ENCODE measurements around the gene PITPNC1.

The PITPNC1 gene

DNA sequence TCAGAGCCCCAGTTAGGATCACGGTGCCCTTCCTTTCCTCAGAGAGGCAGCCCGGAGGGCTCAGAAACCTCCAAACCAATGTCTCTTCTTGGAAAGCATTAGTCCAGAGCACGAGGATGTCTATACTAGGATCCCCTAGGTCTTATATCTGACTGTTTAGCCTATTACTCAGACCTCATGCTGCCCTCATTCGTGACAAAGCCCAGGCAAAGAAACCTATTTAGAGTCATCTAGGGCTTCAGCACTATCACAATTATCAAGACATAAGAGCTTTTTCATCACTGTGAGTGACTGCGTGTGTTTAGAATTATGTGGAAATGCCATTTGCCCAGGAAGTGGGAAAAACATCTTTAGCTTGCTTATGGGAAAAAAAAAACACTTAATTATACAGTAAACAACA lies 180.8 kb downstream of the PITPNC1 start:
- in situ Hi-C loops (cut with HindIII; ENCODE audit: low pct_unique_long_range_greater_than_20kb, low sequenced_read_pairs) = no loop called here
- DNase-seq (ENCODE audit: low read depth in 1 of 2, low spot score in 1 of 2) = no peak
- no peak for TF ChIP-seq JUND (IDR thresholded peaks at IDR 0.05; ENCODE audit: low read depth)

DNA sequence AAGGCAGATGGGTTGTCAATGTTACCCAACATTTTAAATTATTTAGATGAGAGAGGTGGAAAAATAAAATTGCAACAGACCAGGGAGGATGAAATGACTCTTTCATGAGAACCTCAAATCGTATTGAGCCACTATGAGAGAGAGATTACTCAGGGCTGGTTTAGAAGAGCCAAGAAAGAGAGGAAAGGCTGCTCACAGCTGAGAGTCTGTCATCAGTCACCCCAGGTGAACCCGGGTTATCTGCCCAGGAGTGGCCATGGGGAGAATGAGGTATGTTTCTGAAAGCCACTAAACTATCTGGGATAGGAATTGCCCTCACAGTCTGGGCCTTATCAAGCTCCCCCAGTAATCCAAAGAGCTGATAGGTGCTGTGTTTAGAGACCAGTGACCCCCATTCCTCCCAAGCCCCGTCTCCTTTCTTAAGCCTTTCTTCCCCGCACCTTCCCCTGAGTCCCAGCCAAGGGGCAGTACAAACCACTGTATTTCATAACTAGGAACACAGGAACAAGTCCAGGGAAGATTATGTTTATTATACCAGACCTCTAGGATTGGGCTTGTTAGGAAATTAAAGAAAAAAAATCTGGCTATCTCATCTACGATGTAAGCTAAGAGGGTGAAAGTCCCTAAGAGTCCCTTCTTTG lies 181.8 kb downstream of the PITPNC1 start:
- no peak for TF ChIP-seq JUND (IDR thresholded peaks at IDR 0.05; ENCODE audit: low read depth)
- in situ Hi-C loops (cut with HindIII; ENCODE audit: low pct_unique_long_range_greater_than_20kb, low sequenced_read_pairs) = no loop called here
- no peak for DNase-seq (ENCODE audit: low read depth in 1 of 2, low spot score in 1 of 2)

DNA sequence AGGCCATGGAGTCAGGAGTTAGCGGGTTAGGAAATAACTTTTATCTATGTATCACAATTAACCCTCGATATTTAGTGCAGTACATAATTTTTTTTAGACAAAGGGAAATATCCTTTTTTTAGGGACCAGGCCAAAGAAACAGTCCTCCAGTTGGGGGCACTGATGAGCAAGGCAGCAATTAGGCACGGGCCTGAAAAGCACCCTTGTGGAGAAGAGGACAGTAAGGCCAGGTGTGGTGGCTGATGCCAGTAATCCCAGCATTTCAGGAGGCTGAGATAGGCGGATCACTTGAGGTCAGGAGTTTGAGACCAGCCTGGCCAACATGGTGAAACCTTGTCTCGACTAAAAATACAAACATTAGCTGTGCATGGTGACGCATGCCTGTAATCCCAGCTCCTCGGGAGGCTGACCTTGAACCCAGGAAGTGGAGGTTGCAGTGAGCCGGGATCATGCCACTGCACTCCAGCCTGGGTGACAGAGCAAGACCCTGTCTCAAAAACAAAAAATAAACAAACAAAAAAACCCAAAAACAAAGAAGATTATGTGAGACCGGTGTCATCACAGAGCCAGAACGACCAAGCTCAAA lies 182.4 kb downstream of the PITPNC1 start:
- TF ChIP-seq JUND (IDR thresholded peaks at IDR 0.05; ENCODE audit: low read depth) = no peak
- in situ Hi-C loops (cut with HindIII; ENCODE audit: low pct_unique_long_range_greater_than_20kb, low sequenced_read_pairs) = no loop called here
- DNase-seq (ENCODE audit: low read depth in 1 of 2, low spot score in 1 of 2) = no peak

DNA sequence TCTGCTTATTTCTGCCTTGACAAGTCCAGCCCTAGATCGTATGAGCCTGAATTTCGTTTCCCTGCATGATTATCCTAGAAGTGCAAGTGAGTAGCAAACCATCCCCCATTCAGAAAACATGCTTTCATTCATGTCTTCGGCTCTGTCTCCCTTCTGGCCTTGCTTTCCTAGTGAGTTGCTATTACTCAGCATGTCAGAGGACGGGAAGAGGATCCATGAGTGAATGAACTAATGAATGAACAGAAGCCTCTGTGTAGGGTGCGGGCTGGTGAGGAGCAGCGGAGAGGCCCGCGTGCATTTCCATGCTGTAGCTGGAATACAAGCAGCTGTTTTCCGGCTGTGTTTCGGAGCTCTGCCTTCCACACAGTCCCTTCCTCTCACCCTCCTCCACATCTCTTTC lies 184.9 kb downstream of the PITPNC1 start:
- no peak for DNase-seq (ENCODE audit: low read depth in 1 of 2, low spot score in 1 of 2)
- in situ Hi-C loops (cut with HindIII; ENCODE audit: low pct_unique_long_range_greater_than_20kb, low sequenced_read_pairs) = no loop called here

DNA sequence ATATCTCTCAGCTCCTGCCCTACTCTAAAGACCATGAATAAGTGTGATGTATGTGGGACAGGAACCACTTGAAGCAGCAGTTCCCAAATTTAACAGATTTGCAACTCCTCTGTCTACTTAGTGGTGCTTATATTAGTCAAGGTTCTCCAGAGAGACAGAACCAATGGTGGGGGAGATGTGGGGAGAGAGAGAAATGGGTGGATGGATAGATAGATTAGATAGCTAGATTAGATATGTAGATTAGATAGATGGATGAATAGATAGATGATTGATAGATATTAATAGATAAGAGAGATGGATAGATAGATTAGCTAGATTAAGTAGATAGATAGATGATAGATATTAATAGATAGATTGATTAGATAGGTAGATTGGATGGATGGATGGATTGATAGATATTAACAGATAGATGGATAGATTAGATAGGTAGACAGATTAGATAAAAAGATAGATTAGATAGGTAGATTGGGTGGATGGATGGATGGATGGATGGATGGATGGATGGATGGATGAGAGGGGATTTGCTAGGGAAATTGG lies 186.7 kb downstream of the PITPNC1 start:
- no peak for DNase-seq (ENCODE audit: low read depth in 1 of 2, low spot score in 1 of 2)
- in situ Hi-C loops (cut with HindIII; ENCODE audit: low pct_unique_long_range_greater_than_20kb, low sequenced_read_pairs) = no loop called here
- TF ChIP-seq JUND (IDR thresholded peaks at IDR 0.05; ENCODE audit: low read depth) = no peak

More for the DNA sequence above, 184.9 kb downstream of the PITPNC1 start:
- TF ChIP-seq JUND (IDR thresholded peaks at IDR 0.05; ENCODE audit: low read depth) = no peak

DNA sequence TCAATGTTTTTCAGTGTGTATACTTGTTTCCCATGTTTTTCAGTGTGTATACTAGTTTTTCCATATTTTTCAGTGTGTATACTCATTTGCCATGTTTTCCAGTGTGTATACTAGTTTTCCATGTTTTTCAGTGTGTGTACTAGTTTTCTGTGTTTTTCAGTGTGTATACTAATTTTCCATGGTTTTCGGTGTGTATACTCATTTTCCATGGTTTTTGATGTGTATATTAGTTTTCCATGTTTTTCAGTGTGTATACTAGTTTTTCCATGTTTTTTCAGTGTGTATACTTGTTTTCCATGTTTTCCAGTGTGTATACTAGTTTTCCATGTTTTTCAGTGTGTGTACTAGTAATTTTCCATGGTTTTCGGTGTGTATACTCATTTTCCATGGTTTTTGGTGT lies 188.0 kb downstream of the PITPNC1 start:
- TF ChIP-seq JUND (IDR thresholded peaks at IDR 0.05; ENCODE audit: low read depth) = no peak
- in situ Hi-C loops (cut with HindIII; ENCODE audit: low pct_unique_long_range_greater_than_20kb, low sequenced_read_pairs) = no loop called here

DNA sequence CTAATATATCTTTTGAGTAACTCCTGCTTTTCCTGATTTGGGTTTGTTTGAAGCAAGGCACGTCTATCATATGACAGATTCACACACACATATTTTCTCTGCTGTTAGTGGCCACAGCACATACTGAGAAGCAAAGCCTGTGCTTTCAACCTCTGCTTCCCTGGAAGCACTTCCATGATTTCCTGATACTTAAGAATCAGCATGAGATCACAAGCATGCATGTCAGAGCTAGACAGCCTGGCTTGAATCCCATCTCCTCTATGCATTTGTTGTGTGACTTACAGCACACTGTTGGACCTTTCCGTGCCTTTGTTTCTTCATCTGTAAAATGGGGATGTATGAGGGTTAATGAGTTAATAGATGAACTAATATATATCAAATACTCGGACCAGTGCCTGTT lies 189.6 kb downstream of the PITPNC1 start:
- TF ChIP-seq JUND (IDR thresholded peaks at IDR 0.05; ENCODE audit: low read depth) = no peak
- in situ Hi-C loops (cut with HindIII; ENCODE audit: low pct_unique_long_range_greater_than_20kb, low sequenced_read_pairs) = no loop called here
- no peak for DNase-seq (ENCODE audit: low read depth in 1 of 2, low spot score in 1 of 2)

More for the DNA sequence above, 188.0 kb downstream of the PITPNC1 start:
- DNase-seq (ENCODE audit: low read depth in 1 of 2, low spot score in 1 of 2) = no peak

DNA sequence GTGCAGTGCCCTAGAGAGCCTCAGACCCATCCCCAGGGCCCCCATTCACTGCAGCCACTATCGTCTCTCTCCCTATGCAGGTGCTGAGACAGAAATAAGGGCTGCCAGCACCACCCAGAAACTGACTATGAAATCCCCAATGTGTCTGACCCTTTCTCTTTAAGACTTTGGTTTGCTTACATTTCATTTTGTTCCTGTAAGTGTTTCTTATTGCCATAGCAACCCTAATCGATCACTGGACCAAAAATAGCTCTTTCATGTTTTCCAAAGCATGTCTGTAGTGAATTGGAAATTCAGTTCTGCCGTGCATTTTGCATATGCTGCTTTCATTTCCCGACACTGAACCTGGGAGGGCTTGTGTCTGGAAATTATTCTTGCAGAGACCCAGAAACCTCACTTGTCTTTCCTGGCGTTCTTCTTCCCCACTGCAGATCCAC lies 192.0 kb downstream of the PITPNC1 start:
- no peak for DNase-seq (ENCODE audit: low read depth in 1 of 2, low spot score in 1 of 2)
- in situ Hi-C loops (cut with HindIII; ENCODE audit: low pct_unique_long_range_greater_than_20kb, low sequenced_read_pairs) = no loop called here
- TF ChIP-seq JUND (IDR thresholded peaks at IDR 0.05; ENCODE audit: low read depth) = no peak

DNA sequence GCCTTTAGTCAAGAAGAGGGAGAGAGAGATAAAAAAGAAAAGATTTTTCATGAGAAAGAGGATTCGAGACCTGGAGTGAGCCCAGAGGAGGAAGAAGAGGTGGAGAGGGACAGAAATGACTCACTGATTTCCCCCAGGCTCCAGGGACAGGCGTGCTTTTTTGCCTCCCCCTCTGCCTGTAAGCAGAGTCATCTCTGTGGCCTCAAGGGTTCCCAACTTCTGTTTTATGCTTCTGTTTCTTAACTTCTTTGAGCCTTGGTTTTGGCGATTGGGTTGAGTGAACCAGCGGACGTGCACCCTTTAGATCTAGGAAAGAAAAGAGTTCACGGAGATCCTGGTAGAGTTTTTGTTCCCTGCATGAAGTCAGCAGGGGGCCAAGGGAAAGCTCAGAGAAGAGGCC lies 192.8 kb downstream of the PITPNC1 start:
- in situ Hi-C loops (cut with HindIII; ENCODE audit: low pct_unique_long_range_greater_than_20kb, low sequenced_read_pairs) = no loop called here
- no peak for DNase-seq (ENCODE audit: low read depth in 1 of 2, low spot score in 1 of 2)
- TF ChIP-seq JUND (IDR thresholded peaks at IDR 0.05; ENCODE audit: low read depth) = no peak

DNA sequence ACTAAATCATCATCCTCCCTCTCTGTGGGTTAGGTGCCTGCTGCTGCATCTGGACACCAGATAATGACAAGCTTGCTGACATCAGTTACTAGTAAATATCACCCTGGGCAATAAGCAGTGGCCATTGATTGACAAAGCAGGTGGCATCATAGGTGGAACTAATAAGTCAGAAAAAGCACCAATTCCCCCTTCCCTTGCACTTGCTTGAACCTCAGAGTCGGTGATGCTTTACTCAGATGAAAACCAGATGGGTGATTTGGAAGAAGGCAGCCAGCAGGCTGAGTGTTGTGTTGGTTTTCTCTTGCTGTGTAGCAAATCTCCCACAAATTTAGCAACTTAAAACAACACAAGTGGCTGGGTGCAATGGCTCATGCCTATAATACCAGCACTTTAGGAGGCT lies 193.7 kb downstream of the PITPNC1 start:
- TF ChIP-seq JUND (IDR thresholded peaks at IDR 0.05; ENCODE audit: low read depth) = no peak
- DNase-seq (ENCODE audit: low read depth in 1 of 2, low spot score in 1 of 2) = no peak
- in situ Hi-C loops (cut with HindIII; ENCODE audit: low pct_unique_long_range_greater_than_20kb, low sequenced_read_pairs) = no loop called here

DNA sequence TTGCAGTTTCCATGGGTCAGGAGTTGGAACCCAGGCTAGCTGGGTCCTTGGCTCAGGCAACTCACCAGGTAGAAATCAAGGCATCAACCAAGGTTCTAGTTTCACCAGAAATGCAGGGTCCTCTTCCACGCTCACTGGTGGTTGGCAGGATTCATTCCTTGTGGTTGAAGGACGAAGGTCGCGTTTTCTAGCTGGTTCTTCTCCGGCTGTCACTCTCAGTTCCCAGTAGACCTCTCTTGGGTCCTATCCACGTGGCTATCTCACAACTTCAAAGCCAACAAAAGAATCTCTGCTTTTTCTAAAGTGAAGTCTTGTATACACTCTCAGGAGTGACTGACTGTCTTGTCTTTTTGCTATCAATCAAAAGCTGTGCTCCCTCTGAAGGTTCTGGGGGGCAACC lies 194.4 kb downstream of the PITPNC1 start:
- TF ChIP-seq JUND (IDR thresholded peaks at IDR 0.05; ENCODE audit: low read depth) = no peak
- no peak for DNase-seq (ENCODE audit: low read depth in 1 of 2, low spot score in 1 of 2)
- in situ Hi-C loops (cut with HindIII; ENCODE audit: low pct_unique_long_range_greater_than_20kb, low sequenced_read_pairs) = no loop called here

DNA sequence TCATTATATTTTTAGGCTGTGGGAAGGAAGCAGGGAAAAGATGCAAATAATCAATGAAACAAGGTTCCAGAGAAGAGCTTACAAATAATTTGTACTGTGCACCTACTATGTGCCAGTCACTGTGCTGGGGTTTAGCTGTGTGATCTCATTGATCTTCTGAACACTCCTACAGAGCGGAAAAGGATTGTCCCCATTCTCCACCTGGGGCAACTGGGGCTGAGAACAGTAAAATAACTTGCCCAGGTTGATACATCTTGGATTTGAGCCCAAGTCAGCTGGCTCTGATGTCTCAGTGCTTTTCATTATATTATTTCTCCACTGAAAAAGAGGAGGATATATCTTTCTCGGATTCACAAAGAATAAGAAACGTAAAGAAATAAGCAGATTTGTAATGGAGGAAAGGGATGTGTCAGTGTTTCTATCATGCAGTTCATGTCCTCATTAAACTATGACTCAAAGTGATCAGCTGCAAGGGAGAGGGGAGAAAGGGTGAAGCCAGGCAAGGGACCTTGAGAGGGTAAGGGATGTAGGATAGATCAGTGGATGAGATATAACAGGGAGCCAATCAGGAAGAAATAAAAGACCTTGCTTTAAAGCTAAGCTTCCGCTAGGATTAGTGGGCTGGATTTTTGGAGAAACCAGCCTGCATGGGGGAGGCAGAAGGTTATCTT lies 197.0 kb downstream of the PITPNC1 start:
- no peak for TF ChIP-seq JUND (IDR thresholded peaks at IDR 0.05; ENCODE audit: low read depth)
- in situ Hi-C loops (cut with HindIII; ENCODE audit: low pct_unique_long_range_greater_than_20kb, low sequenced_read_pairs) = no loop called here
- no peak for DNase-seq (ENCODE audit: low read depth in 1 of 2, low spot score in 1 of 2)

DNA sequence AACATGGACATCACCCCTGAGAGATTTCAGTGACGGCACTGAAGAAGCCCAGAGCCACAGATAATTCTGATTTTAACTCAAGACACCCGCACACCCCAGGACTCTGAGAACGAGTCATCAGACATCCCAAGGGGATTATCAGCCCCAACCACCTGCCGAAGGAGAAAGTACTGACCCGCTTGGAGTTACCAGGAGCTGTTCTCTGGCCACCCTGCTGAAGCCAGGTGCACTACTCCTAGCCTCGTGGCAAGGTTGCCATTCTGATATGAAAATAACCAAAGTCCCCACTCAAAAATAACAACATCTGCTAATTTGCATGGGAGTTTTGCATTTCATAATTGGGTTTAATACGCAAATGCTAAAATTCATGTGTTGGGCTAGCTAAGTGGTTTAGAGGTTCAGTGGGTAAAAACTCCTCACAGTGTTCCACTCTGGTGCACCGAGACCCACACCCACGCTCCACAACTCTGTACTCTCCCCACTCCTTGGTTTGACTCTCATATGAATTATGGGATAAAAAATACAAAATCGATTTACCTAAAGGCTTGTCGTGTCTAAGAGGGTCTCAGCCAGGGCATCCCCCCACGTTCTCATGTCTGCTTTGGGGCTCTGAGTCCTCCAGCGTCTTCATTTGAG lies 197.7 kb downstream of the PITPNC1 start:
- in situ Hi-C loops (cut with HindIII; ENCODE audit: low pct_unique_long_range_greater_than_20kb, low sequenced_read_pairs) = no loop called here
- no peak for DNase-seq (ENCODE audit: low read depth in 1 of 2, low spot score in 1 of 2)
- no peak for TF ChIP-seq JUND (IDR thresholded peaks at IDR 0.05; ENCODE audit: low read depth)

Data from T47D (cell line).